ENCODE measurements around the gene SLC39A2.
"Not testable (repeated sequence)": the region's sequence is repeated elsewhere in the genome, so short reads cannot be mapped to it uniquely, and the experiment has no call there.

SLC39A2 gene

GRCh38 chr14:20998674-20999366, at the start of gene SLC39A2:
Gene SLC39A2 (plus strand): TSS chr14:20999293. CDS start chr14:20999447, 154 bp downstream.
- TF ChIP-seq, protein P1, sequence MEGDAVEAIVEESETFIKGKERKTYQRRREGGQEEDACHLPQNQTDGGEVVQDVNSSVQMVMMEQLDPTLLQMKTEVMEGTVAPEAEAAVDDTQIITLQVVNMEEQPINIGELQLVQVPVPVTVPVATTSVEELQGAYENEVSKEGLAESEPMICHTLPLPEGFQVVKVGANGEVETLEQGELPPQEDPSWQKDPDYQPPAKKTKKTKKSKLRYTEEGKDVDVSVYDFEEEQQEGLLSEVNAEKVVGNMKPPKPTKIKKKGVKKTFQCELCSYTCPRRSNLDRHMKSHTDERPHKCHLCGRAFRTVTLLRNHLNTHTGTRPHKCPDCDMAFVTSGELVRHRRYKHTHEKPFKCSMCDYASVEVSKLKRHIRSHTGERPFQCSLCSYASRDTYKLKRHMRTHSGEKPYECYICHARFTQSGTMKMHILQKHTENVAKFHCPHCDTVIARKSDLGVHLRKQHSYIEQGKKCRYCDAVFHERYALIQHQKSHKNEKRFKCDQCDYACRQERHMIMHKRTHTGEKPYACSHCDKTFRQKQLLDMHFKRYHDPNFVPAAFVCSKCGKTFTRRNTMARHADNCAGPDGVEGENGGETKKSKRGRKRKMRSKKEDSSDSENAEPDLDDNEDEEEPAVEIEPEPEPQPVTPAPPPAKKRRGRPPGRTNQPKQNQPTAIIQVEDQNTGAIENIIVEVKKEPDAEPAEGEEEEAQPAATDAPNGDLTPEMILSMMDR (IDR thresholded peaks at IDR 0.05; ENCODE audit: unreplicated experiment in 3 of 3), result no peak
- H3K36me3 Mint-ChIP-seq (ENCODE audit: low read depth), result peaks cover 30% of the 10 kb centered on the region
- H3K27ac Mint-ChIP-seq, result peak within 1 kb of the TSS; percentile 60 to 90 (median 70)
- peak within 1 kb of the TSS; percentile 45 to 68 (median 61) for H3K4me3 Mint-ChIP-seq
- no peaks in the 10 kb centered on the region for H3K9me3 Mint-ChIP-seq
- peaks cover 12% of the 10 kb centered on the region for H3K4me1 Mint-ChIP-seq
- no peaks in the 10 kb centered on the region for H3K27me3 Mint-ChIP-seq (ENCODE audit: low read depth)

DNA sequence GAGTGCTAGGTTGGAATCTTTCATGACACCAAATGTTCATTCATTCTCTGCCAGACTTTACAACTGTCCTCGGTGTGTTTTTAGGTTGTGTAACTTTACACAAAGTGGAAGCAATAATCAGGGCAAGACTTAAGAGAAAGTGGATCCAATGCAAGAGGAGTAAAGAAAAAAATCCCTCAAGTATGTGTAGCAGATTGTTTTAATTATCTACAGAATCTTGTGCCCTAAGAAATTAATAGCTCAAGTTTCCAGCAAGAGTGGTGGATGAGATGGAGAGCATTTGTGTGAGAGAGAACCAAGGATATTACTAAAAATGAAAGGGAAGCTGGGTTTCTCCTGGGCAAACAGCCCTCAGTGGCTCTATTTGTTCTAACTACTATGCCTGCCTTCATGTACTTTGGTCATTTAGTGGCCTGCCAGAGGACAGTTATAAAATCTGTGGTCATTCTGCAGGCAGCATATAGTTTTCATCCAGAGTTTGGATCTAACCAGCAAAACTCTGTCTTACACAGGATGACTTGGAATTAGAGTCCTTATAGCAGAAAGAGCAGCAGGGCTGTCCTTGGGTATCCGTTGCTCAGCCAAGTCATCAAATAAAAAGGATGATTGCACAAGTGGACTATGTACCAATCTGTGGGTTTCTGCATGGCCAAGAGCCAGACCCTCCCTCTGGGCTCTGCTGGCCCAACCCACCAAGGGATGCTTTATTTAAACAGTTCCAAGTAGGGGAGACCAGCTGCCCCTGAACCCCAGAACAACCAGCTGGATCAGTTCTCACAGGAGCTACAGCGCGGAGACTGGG, 44.2 kb upstream of the SLC39A2 start, which contains the start of gene RNASE2:
Gene RNASE2, plus strand, starts transcription at position 752 of the 802 bp plus-strand sequence. CDS start 285 bp downstream, outside the sequence.
- H3K4me3 Mint-ChIP-seq; H3K9me3 Mint-ChIP-seq; H3K4me1 Mint-ChIP-seq; H3K27ac Mint-ChIP-seq; H3K27me3 Mint-ChIP-seq (ENCODE audit: low read depth); H3K36me3 Mint-ChIP-seq (ENCODE audit: low read depth): not testable (repeated sequence)

- not testable (repeated sequence) for H3K9me3 Mint-ChIP-seq; H3K4me1 Mint-ChIP-seq; H3K4me3 Mint-ChIP-seq; H3K27me3 Mint-ChIP-seq (ENCODE audit: low read depth); H3K27ac Mint-ChIP-seq; H3K36me3 Mint-ChIP-seq (ENCODE audit: low read depth)
Observed at GRCh38 chr14:20955538-20955873, 43.6 kb upstream of the SLC39A2 start.

- Mint-ChIP-seq H3K4me1 (no peaks in the 10 kb centered on the region), H3K27ac (no peak overlapping the region), H3K9me3 (no peaks in the 10 kb centered on the region), H3K4me3 (no peak overlapping the region), H3K27me3 (ENCODE audit: low read depth) (peaks cover 4% of the 10 kb centered on the region), H3K36me3 (ENCODE audit: low read depth) (no peaks in the 10 kb centered on the region)
- TF ChIP-seq, protein P1 (IDR thresholded peaks at IDR 0.05; ENCODE audit: unreplicated experiment in 3 of 3), result no peak
Observed at GRCh38 chr14:20956376-20956976, 42.6 kb upstream of the SLC39A2 start.

- H3K4me3 Mint-ChIP-seq; H3K27me3 Mint-ChIP-seq (ENCODE audit: low read depth); H3K27ac Mint-ChIP-seq; H3K36me3 Mint-ChIP-seq (ENCODE audit: low read depth); H3K9me3 Mint-ChIP-seq; H3K4me1 Mint-ChIP-seq: not testable (repeated sequence)
Observed at GRCh38 chr14:20958946-20959345, 40.1 kb upstream of the SLC39A2 start.

- Mint-ChIP-seq H3K27me3 (ENCODE audit: low read depth) (peaks cover 35% of the 10 kb centered on the region), H3K27ac (no peak overlapping the region), H3K9me3 (no peaks in the 10 kb centered on the region), H3K4me3 (no peak overlapping the region), H3K4me1 (peaks cover 17% of the 10 kb centered on the region), H3K36me3 (ENCODE audit: low read depth) (no peaks in the 10 kb centered on the region)
- TF ChIP-seq, protein P1 (IDR thresholded peaks at IDR 0.05; ENCODE audit: unreplicated experiment in 3 of 3), result no peak
Observed at GRCh38 chr14:20969336-20969735, 29.8 kb upstream of the SLC39A2 start.

GRCh38 chr14:20970647-20970982, 28.5 kb upstream of the SLC39A2 start:
- Mint-ChIP-seq H3K27me3 (ENCODE audit: low read depth) (peaks cover 35% of the 10 kb centered on the region), H3K9me3 (no peaks in the 10 kb centered on the region), H3K27ac (peak overlapping the region; percentile 83 to 93 (median 92)), H3K4me3 (peak overlapping the region; percentile 95 to 98 (median 95)), H3K4me1 (peaks cover 17% of the 10 kb centered on the region), H3K36me3 (ENCODE audit: low read depth) (no peaks in the 10 kb centered on the region)
- TF ChIP-seq, protein P1 (IDR thresholded peaks at IDR 0.05; ENCODE audit: unreplicated experiment in 3 of 3), result no peak
